GM19468 (cell line): Measurements from ENCODE around the gene CFAP299.
"Not testable (repeated sequence)": the region's sequence is repeated elsewhere in the genome, so short reads cannot be mapped to it uniquely, and the experiment has no call there.

Experiments used
- ATAC-seq: cut with Tn5 transposase; IDR thresholded peaks from one replicate; pipeline ENCODE4 v1.9.1; 2021; ENCODE audit warnings: mild to moderate bottlenecking, moderate library complexity, moderate number of reproducible peaks; ENCODE audit not compliant: unreplicated experiment; ENCODE audit errors: extremely low read depth

CFAP299 gene

GRCh38 chr4:80790152-80790551 lies 454.6 kb downstream of the CFAP299 start:
- ATAC-seq, result no peak

GRCh38 chr4:80793660-80794059 lies 458.1 kb downstream of the CFAP299 start:
- ATAC-seq, result not testable (repeated sequence)

- ATAC-seq, result no peak
These were observed 462.6 kb downstream of the CFAP299 start for GRCh38 chr4:80798082-80798481.

- ATAC-seq, result not testable (repeated sequence)
These were observed 465.2 kb downstream of the CFAP299 start for GRCh38 chr4:80800719-80801118.

GRCh38 chr4:80803337-80803736 lies 467.8 kb downstream of the CFAP299 start:
- ATAC-seq, result no peak

- ATAC-seq, result no peak
These were observed 470.9 kb downstream of the CFAP299 start for GRCh38 chr4:80806472-80806871.

GRCh38 chr4:80809039-80809729 lies 473.7 kb downstream of the CFAP299 start:
- no peak for ATAC-seq

- no peak for ATAC-seq
These were observed 475.9 kb downstream of the CFAP299 start for GRCh38 chr4:80811406-80811805.

- no peak for ATAC-seq
These were observed 476.6 kb downstream of the CFAP299 start for GRCh38 chr4:80812145-80812544.

- ATAC-seq, result no peak
These were observed 478.7 kb downstream of the CFAP299 start for GRCh38 chr4:80814266-80814665.

GRCh38 chr4:80831383-80832361 lies 496.1 kb downstream of the CFAP299 start:
- ATAC-seq, result no peak

GRCh38 chr4:80839281-80839680 lies 503.8 kb downstream of the CFAP299 start:
- no peak for ATAC-seq

- no peak for ATAC-seq
These were observed 504.3 kb downstream of the CFAP299 start for GRCh38 chr4:80839792-80840191.

GRCh38 chr4:80840396-80840795 lies 504.9 kb downstream of the CFAP299 start:
- no peak for ATAC-seq

GRCh38 chr4:80841587-80842281 lies 506.2 kb downstream of the CFAP299 start:
- ATAC-seq, result no peak

- ATAC-seq, result no peak
These were observed 510.7 kb downstream of the CFAP299 start for GRCh38 chr4:80846210-80846609.

GRCh38 chr4:80852061-80852460 lies 516.5 kb downstream of the CFAP299 start:
- ATAC-seq, result no peak

- no peak for ATAC-seq
These were observed 538.0 kb downstream of the CFAP299 start for GRCh38 chr4:80873571-80873970.

- no peak for ATAC-seq
These were observed 539.4 kb downstream of the CFAP299 start for GRCh38 chr4:80874979-80875378.

GRCh38 chr4:80875642-80876041 lies 540.1 kb downstream of the CFAP299 start:
- peak; percentile 92 for ATAC-seq

- peak; percentile 66 for ATAC-seq
These were observed 541.3 kb downstream of the CFAP299 start for GRCh38 chr4:80876810-80877209.
